GM12874 (cell line): ENCODE results near the gene ZSCAN31.

Experiments used
- CTCF ChIP-seq: IDR thresholded peaks from 2 replicates; pipeline ENCODE4 v1.5.1; 2011; ENCODE audit warnings: low read depth, mild to moderate bottlenecking, control low read depth, low read length, moderate library complexity; ENCODE audit not compliant: insufficient read depth

Gene ZSCAN31

GRCh38 chr6:28323813-28324424, 12.0 kb downstream of the ZSCAN31 start:
- no peak for TF ChIP-seq CTCF

- TF ChIP-seq CTCF: no peak
Measured at GRCh38 chr6:28322661-28323060, 13.3 kb downstream of the ZSCAN31 start.

- no peak for TF ChIP-seq CTCF
Measured at GRCh38 chr6:28315628-28316027, 20.3 kb downstream of the ZSCAN31 start.

- no peak for TF ChIP-seq CTCF
Measured at GRCh38 chr6:28312939-28313338, 23.0 kb downstream of the ZSCAN31 start.

GRCh38 chr6:28311139-28311823, 24.7 kb downstream of the ZSCAN31 start:
- no peak for TF ChIP-seq CTCF

- TF ChIP-seq CTCF: no peak
Measured at GRCh38 chr6:28303570-28303969, 32.4 kb downstream of the ZSCAN31 start.

- TF ChIP-seq CTCF: no peak
Measured at GRCh38 chr6:28296520-28297060, 39.4 kb downstream of the ZSCAN31 start.
